Measurements from ENCODE around the gene TTC16. TPM values are rescaled to one million over a fixed set of nuclear protein-coding genes. Genes with fewer than 3 reads are reported as not detected.
"Not testable (repeated sequence)": the region's sequence is repeated elsewhere in the genome, so short reads cannot be mapped to it uniquely, and the experiment has no call there.

TTC16 gene
- total RNA-seq, 6 experiments from 2014 or later = not detected

- Mint-ChIP-seq H3K36me3 (ENCODE audit: low read depth) (no peaks in the 10 kb centered on the region), H3K9me3 (no peaks in the 10 kb centered on the region), H3K27ac (no peak overlapping the region), H3K27me3 (ENCODE audit: insufficient read depth) (peaks cover 49% of the 10 kb centered on the region), H3K4me1 (ENCODE audit: low read depth) (no peaks in the 10 kb centered on the region), H3K4me3 (no peak overlapping the region)
- no peak for DNase-seq
- TF ChIP-seq, protein P1, sequence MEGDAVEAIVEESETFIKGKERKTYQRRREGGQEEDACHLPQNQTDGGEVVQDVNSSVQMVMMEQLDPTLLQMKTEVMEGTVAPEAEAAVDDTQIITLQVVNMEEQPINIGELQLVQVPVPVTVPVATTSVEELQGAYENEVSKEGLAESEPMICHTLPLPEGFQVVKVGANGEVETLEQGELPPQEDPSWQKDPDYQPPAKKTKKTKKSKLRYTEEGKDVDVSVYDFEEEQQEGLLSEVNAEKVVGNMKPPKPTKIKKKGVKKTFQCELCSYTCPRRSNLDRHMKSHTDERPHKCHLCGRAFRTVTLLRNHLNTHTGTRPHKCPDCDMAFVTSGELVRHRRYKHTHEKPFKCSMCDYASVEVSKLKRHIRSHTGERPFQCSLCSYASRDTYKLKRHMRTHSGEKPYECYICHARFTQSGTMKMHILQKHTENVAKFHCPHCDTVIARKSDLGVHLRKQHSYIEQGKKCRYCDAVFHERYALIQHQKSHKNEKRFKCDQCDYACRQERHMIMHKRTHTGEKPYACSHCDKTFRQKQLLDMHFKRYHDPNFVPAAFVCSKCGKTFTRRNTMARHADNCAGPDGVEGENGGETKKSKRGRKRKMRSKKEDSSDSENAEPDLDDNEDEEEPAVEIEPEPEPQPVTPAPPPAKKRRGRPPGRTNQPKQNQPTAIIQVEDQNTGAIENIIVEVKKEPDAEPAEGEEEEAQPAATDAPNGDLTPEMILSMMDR (IDR thresholded peaks at IDR 0.05) = no peak
Measured at GRCh38 chr9:127753622-127754021, 37.7 kb downstream of the TTC16 start.

DNA sequence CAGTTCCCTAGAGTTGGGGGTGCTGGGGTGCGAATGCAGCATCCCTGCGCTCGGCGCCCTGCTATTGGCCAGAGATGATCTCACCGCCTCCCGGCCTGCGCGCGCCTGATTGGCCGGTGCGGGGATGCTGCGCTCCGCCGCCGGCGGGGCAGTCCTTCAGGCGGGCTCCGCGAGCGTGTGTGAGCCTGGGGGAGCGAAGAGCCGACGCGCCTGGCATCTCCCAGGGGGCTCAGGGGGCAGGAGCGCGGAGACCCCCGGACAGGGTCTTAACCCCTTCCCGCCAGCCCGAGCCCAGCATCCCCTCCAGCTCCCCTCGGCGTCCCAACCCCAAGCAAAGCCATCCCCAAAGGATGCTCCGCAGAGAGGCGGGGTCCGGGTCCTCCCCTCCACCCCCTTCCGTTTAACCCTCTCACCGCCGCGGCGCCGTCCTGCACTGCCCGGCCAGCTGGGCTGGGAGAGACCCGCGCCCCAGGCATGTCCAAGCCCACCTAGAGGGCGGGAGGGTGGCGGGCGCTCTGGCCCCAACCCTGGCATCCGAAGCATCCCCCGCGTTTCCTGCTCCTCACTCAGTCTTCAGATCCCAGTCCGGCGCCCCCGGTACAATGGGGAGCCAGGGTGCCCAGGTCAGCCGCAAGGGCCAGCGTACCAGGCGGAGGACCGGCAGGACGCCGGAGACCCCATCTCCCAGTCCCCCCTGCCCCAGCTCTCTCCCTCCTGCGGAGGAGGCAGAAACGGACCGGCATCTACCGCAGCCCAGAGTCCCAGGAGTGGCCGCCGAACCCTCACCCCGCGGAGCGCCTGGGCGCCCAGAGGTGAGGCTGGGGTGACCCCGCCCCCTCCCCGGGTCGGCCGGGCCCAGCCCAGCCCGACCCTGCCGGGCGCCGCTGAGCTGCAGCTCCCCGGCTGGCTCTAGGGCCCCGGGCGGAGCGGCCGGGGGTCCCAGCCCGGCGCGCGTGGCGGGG is 38.5 kb downstream of the TTC16 start:
- TF ChIP-seq, protein P1 (IDR thresholded peaks at IDR 0.05) = no peak
- no peaks in the 10 kb centered on the region for H3K4me1 Mint-ChIP-seq (ENCODE audit: low read depth)
- no peaks in the 10 kb centered on the region for H3K36me3 Mint-ChIP-seq (ENCODE audit: low read depth)
- H3K27me3 Mint-ChIP-seq (ENCODE audit: insufficient read depth) = peaks cover 47% of the 10 kb centered on the region
- DNase-seq = no peak
- H3K27ac Mint-ChIP-seq = no peak overlapping the region
- no peaks in the 10 kb centered on the region for H3K9me3 Mint-ChIP-seq
- H3K4me3 Mint-ChIP-seq = no peak overlapping the region

GRCh38 chr9:127755061-127756060 is 39.5 kb downstream of the TTC16 start:
- H3K36me3 Mint-ChIP-seq (ENCODE audit: low read depth) = no peaks in the 10 kb centered on the region

GRCh38 chr9:127756233-127756632 is 40.4 kb downstream of the TTC16 start:
- Mint-ChIP-seq H3K9me3 (no peaks in the 10 kb centered on the region), H3K4me1 (ENCODE audit: low read depth) (no peaks in the 10 kb centered on the region), H3K27ac (no peak overlapping the region), H3K4me3 (no peak overlapping the region), H3K27me3 (ENCODE audit: insufficient read depth) (peaks cover 38% of the 10 kb centered on the region), H3K36me3 (ENCODE audit: low read depth) (no peaks in the 10 kb centered on the region)
- no peak for DNase-seq
- TF ChIP-seq, protein P1 (IDR thresholded peaks at IDR 0.05) = no peak

More at GRCh38 chr9:127755061-127756060, 39.5 kb downstream of the TTC16 start:
- Mint-ChIP-seq H3K4me1 (ENCODE audit: low read depth) (no peaks in the 10 kb centered on the region), H3K9me3 (no peaks in the 10 kb centered on the region), H3K4me3 (no peak overlapping the region), H3K27me3 (ENCODE audit: insufficient read depth) (peaks cover 41% of the 10 kb centered on the region), H3K27ac (no peak overlapping the region)
- DNase-seq = no peak
- TF ChIP-seq, protein P1 (IDR thresholded peaks at IDR 0.05) = no peak

DNA sequence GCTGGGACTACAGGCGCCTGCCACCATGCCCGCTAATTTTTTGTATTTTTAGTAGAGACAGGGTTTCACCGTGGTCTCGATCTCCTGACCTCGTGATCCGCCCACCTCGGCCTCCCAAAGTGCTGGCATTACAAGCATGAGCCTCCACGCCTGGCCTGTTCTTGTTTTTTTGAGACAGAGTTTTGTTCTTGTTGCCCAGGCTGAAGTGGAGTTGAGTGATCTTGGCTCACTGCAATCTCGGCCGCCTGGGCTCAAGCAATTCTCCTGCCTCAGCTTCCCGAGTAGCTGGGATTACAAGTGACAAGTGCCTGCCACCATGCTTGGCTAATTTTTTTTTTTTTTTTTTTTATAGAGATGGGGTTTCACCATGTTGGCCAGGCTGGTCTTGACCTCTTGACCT is 40.9 kb downstream of the TTC16 start:
- not testable (repeated sequence) for DNase-seq; H3K4me3 Mint-ChIP-seq; H3K36me3 Mint-ChIP-seq (ENCODE audit: low read depth); H3K4me1 Mint-ChIP-seq (ENCODE audit: low read depth); H3K9me3 Mint-ChIP-seq; H3K27ac Mint-ChIP-seq
- peaks cover 32% of the 10 kb centered on the region for H3K27me3 Mint-ChIP-seq (ENCODE audit: insufficient read depth)

Measured in HFFc6 (cell line).